CD14-positive monocyte (primary cell): ENCODE results near the gene UROC1. TPM values are rescaled to one million over a fixed set of nuclear protein-coding genes. Genes with fewer than 3 reads are reported as not detected.

Source experiments
- DNase-seq, 3 donors: peaks; one replicate each; pipeline ENCODE4 v3.0.0-alpha.2; 2011 to 2022
- H2AFZ ChIP-seq: 2 replicates; pipeline ENCODE4 v1.6.0; 2012; ENCODE audit warnings: mild to moderate bottlenecking, low read depth, low read length, inconsistent platforms; ENCODE audit not compliant: insufficient read depth, poor library complexity, severe bottlenecking
- H3K27ac ChIP-seq, 2 donors: 1 replicate in 1 of 2; 2 replicates in 1 of 2; pipeline ENCODE4 v1.5.1; 2012 to 2013; ENCODE audit warnings: low read length in 2 of 2, control low read depth in 1 of 2, inconsistent platforms in 1 of 2, low read depth in 1 of 2, mild to moderate bottlenecking in 1 of 2
- H3K27me3 ChIP-seq, 2 donors: one replicate each; pipeline versions ENCODE4 v1.6.0 to v1.6.1; 2011 to 2013; ENCODE audit warnings: low read length in 2 of 2; ENCODE audit not compliant: control insufficient read depth in 2 of 2, insufficient read depth in 2 of 2
- H3K36me3 ChIP-seq, 2 donors: replicated peaks in 1 of 2; 1 replicate in 1 of 2; 2 replicates in 1 of 2; pipeline versions ENCODE4 v1.5.1 to v1.6.1; 2012 to 2013; ENCODE audit warnings: low read length in 2 of 2, control low read depth in 1 of 2, inconsistent platforms in 1 of 2, mild to moderate bottlenecking in 1 of 2; ENCODE audit not compliant: insufficient read depth in 2 of 2, control insufficient read depth in 1 of 2
- H3K4me1 ChIP-seq, 2 donors: 1 replicate in 1 of 2; 2 replicates in 1 of 2; pipeline versions ENCODE4 v1.5.1 to v1.6.1; 2012 to 2013; ENCODE audit warnings: low read length in 2 of 2, control low read depth in 1 of 2, inconsistent platforms in 1 of 2, mild to moderate bottlenecking in 1 of 2, moderate library complexity in 1 of 2; ENCODE audit not compliant: insufficient read depth in 2 of 2, control insufficient read depth in 1 of 2
- H3K4me2 ChIP-seq: replicated peaks from 2 replicates; pipeline ENCODE3; 2012; ENCODE audit warnings: low read length, moderate library complexity, mild to moderate bottlenecking; ENCODE audit not compliant: poor library complexity, severe bottlenecking; ENCODE audit errors: extremely low read depth
- H3K4me3 ChIP-seq, 3 experiments: fragments of 200-600 bp in 1 of 3; sonication (generic) in 1 of 3; replicated peaks in 1 of 3; 1 replicate in 2 of 3; 2 replicates in 1 of 3; pipeline ENCODE4 v1.5.1; 2011 to 2013; ENCODE audit warnings: low read length in 3 of 3, mild to moderate bottlenecking in 3 of 3, control low read depth in 2 of 3, low read depth in 2 of 3, inconsistent platforms in 1 of 3, moderate library complexity in 1 of 3
- H3K79me2 ChIP-seq: 2 replicates; pipeline ENCODE4 v1.6.0; 2012; ENCODE audit warnings: mild to moderate bottlenecking, control low read depth, inconsistent platforms, low read length, moderate library complexity; ENCODE audit not compliant: insufficient read depth
- H3K9ac ChIP-seq: 2 replicates; pipeline ENCODE4 v1.6.0; 2017; ENCODE audit warnings: low read length, mild to moderate bottlenecking; ENCODE audit not compliant: insufficient read depth, poor library complexity, severe bottlenecking
- H3K9me3 ChIP-seq, 2 donors: replicated peaks in 1 of 2; 1 replicate in 1 of 2; 2 replicates in 1 of 2; pipeline versions ENCODE4 v1.5.1 to v1.6.1; 2012 to 2013; ENCODE audit warnings: low read length in 2 of 2, control low read depth in 1 of 2; ENCODE audit not compliant: control insufficient read depth in 1 of 2, insufficient read depth in 1 of 2
- H4K20me1 ChIP-seq: 2 replicates; pipeline ENCODE4 v1.6.0; 2012; ENCODE audit warnings: mild to moderate bottlenecking, low read length, control low read depth, moderate library complexity; ENCODE audit not compliant: insufficient read depth
- H3K27ac Mint-ChIP-seq, 7 donors: one replicate each; pipeline ENCODE4 v1.8.0; 2020; ENCODE audit warnings: mild to moderate bottlenecking in 7 of 7, mixed read lengths in 7 of 7, moderate library complexity in 6 of 7, inconsistent platforms in 2 of 7
- H3K27me3 Mint-ChIP-seq, 3 donors: one replicate each; pipeline ENCODE4 v1.8.0; 2021 to 2022; ENCODE audit warnings: low read depth in 3 of 3, mild to moderate bottlenecking in 3 of 3, mixed read lengths in 3 of 3, moderate library complexity in 3 of 3, inconsistent platforms in 1 of 3
- H3K36me3 Mint-ChIP-seq, 2 donors: one replicate each; pipeline ENCODE4 v1.8.0; 2020; ENCODE audit warnings: mixed read lengths in 2 of 2, inconsistent platforms in 1 of 2, mild to moderate bottlenecking in 1 of 2
- H3K4me1 Mint-ChIP-seq: one replicate; pipeline ENCODE4 v1.8.0; 2020; ENCODE audit warnings: mild to moderate bottlenecking, mixed read lengths
- H3K4me3 Mint-ChIP-seq, 2 donors: one replicate each; pipeline ENCODE4 v1.8.0; 2020; ENCODE audit warnings: mild to moderate bottlenecking in 2 of 2, mixed read lengths in 2 of 2, moderate library complexity in 1 of 2
- H3K9me3 Mint-ChIP-seq, 7 donors: one replicate each; pipeline ENCODE4 v1.8.0; 2020 to 2022; ENCODE audit warnings: mixed read lengths in 7 of 7, mild to moderate bottlenecking in 6 of 7, moderate library complexity in 6 of 7, inconsistent platforms in 2 of 7
- CTCF ChIP-seq: fragments of 200-600 bp; IDR thresholded peaks from one replicate; pipeline ENCODE4 v1.8.0; 2022; ENCODE audit warnings: antibody characterized with exemption, mild to moderate bottlenecking
- WGBS: methylation state at CpG from one replicate; pipeline ENCODE4 v1.1.5; 2013; ENCODE audit warnings: missing lambda C conversion rate; ENCODE audit not compliant: insufficient coverage; 5-methylcytosine and 5-hydroxymethylcytosine counted together
- intact Hi-C, 2 donors: fragments of 100-400 bp; cut with micrococcal nuclease; formaldehyde crosslinking; loops; one replicate each; pipeline versions ENCODE4 v1.15.0 to v1.15.1; 2023
- polyA plus RNA-seq, 3 donors: library from polyadenylated mRNA; depleted of rRNA in 1 of 3; unstranded in 2 of 3; stranded (reverse) in 1 of 3; fragments of 300-500 nt in 2 of 3; fragments of >200 nt in 1 of 3; fragmentation: Illumina TruSeq in 2 of 3; gene quantifications; 1 replicate in 2 of 3; 2 replicates in 1 of 3; pipeline ENCODE4 v1.2.3, GENCODE V29; 2012 to 2021

The UROC1 gene
- polyA plus RNA-seq, 3 donors = not detected

GRCh38 chr3:126493051-126493450 lies 24.5 kb downstream of the UROC1 start:
- no peak for DNase-seq
- no peak overlapping the region for H3K27ac Mint-ChIP-seq
- WGBS = 78% methylated on average over 11 of the region's 14 CpGs
- no peak overlapping the region for H3K4me3 Mint-ChIP-seq
- peaks cover 16% of the 10 kb centered on the region for H3K4me1 Mint-ChIP-seq
- TF ChIP-seq CTCF = no peak
- no peaks in the 10 kb centered on the region for H3K9me3 Mint-ChIP-seq
- Histone ChIP-seq H3K79me2 (no peaks in the 10 kb centered on the region), H3K4me2 (no peak overlapping the region), H3K4me3 (no peak overlapping the region), H3K9ac (no peak overlapping the region), H4K20me1 (no peaks in the 10 kb centered on the region), H3K36me3 (no peaks in the 10 kb centered on the region), H3K27ac (no peak overlapping the region), H3K27me3 (no peaks in the 10 kb centered on the region), H3K4me1 (peaks cover 7 to 8% of the 10 kb centered on the region in 2 donors), H3K9me3 (no peaks in the 10 kb centered on the region), H2AFZ (no peak overlapping the region)
- no peaks in the 10 kb centered on the region for H3K36me3 Mint-ChIP-seq
- intact Hi-C loops = no loop called here
- peaks cover 2 to 8% (median 5%) of the 10 kb centered on the region in 3 donors for H3K27me3 Mint-ChIP-seq

GRCh38 chr3:126491221-126492013 lies 26.2 kb downstream of the UROC1 start:
- peaks cover 4 to 9% (median 8%) of the 10 kb centered on the region in 3 donors for H3K27me3 Mint-ChIP-seq
- WGBS = 67% methylated on average over 11 of the region's 21 CpGs
- intact Hi-C loops = no loop called here
- Histone ChIP-seq H3K27me3 (no peaks in the 10 kb centered on the region), H4K20me1 (no peaks in the 10 kb centered on the region), H3K79me2 (no peaks in the 10 kb centered on the region), H3K4me1 (peaks cover 14 to 15% of the 10 kb centered on the region in 2 donors), H3K4me2 (no peak overlapping the region), H3K9ac (no peak overlapping the region), H2AFZ (peak overlapping the region; percentile 41), H3K36me3 (no peaks in the 10 kb centered on the region), H3K9me3 (no peaks in the 10 kb centered on the region), H3K27ac (no peak overlapping the region), H3K4me3 (no peak overlapping the region)
- peak in 1 of 3 donors; percentile 32 for DNase-seq
- H3K4me1 Mint-ChIP-seq = peaks cover 21% of the 10 kb centered on the region
- H3K4me3 Mint-ChIP-seq = peak overlapping the region in 1 of 2 donors; percentile 6
- H3K9me3 Mint-ChIP-seq = no peaks in the 10 kb centered on the region
- no peak for TF ChIP-seq CTCF
- H3K27ac Mint-ChIP-seq = peak overlapping the region in 3 of 7 donors; percentile 10 to 34 (median 17)
- no peaks in the 10 kb centered on the region for H3K36me3 Mint-ChIP-seq
